IPS-18c (cell line): Measurements from ENCODE around the gene RPL5.

Experiments
- H3K4me3 ChIP-seq: 2 replicates; pipeline ENCODE4 v1.7.0; 2013; ENCODE audit warnings: low read depth, mild to moderate bottlenecking, low read length, moderate library complexity; ENCODE audit not compliant: insufficient read depth
- H3K9me3 ChIP-seq: one replicate; pipeline ENCODE4 v1.6.1; 2013; ENCODE audit warnings: mild to moderate bottlenecking, low read length, moderate library complexity; ENCODE audit not compliant: control insufficient read depth, insufficient read depth

RPL5 gene

GRCh38 chr1:92816732-92817131 lies 15.1 kb upstream of the RPL5 start:
- no peaks in the 10 kb centered on the region for H3K9me3 ChIP-seq

GRCh38 chr1:92817137-92817697 lies 14.6 kb upstream of the RPL5 start:
- no peaks in the 10 kb centered on the region for H3K9me3 ChIP-seq

More at GRCh38 chr1:92816732-92817131, 15.1 kb upstream of the RPL5 start:
- no peak overlapping the region for H3K4me3 ChIP-seq

GRCh38 chr1:92817986-92818764 lies 13.7 kb upstream of the RPL5 start:
- Histone ChIP-seq H3K9me3 (no peaks in the 10 kb centered on the region), H3K4me3 (no peak overlapping the region)

More at GRCh38 chr1:92817137-92817697, 14.6 kb upstream of the RPL5 start:
- no peak overlapping the region for H3K4me3 ChIP-seq

GRCh38 chr1:92820024-92820423 lies 11.8 kb upstream of the RPL5 start:
- Histone ChIP-seq H3K4me3 (no peak overlapping the region), H3K9me3 (no peaks in the 10 kb centered on the region)

GRCh38 chr1:92820551-92820950 lies 11.3 kb upstream of the RPL5 start:
- Histone ChIP-seq H3K9me3 (no peaks in the 10 kb centered on the region), H3K4me3 (no peak overlapping the region)

GRCh38 chr1:92822879-92823278 lies 9.0 kb upstream of the RPL5 start:
- H3K9me3 ChIP-seq, result no peaks in the 10 kb centered on the region
- no peak overlapping the region for H3K4me3 ChIP-seq

- Histone ChIP-seq H3K4me3 (no peak overlapping the region), H3K9me3 (no peaks in the 10 kb centered on the region)
These were observed 5.0 kb upstream of the RPL5 start for GRCh38 chr1:92826792-92827191.

GRCh38 chr1:92831368-92831761 lies 475 bp upstream of the RPL5 start:
- Histone ChIP-seq H3K9me3 (no peaks in the 10 kb centered on the region), H3K4me3 (no peak overlapping the region; the same call in 1 of the 2 replicates)

GRCh38 chr1:92832537-92833114 lies 786 bp downstream of the RPL5 start:
- no peaks in the 10 kb centered on the region for H3K9me3 ChIP-seq
- H3K4me3 ChIP-seq, result peak overlapping the region; percentile 99

- H3K9me3 ChIP-seq, result no peaks in the 10 kb centered on the region
- peak overlapping the region; percentile 11; the same call in 1 of the 2 replicates for H3K4me3 ChIP-seq
These were observed 2.0 kb downstream of the RPL5 start for GRCh38 chr1:92833840-92834239.

GRCh38 chr1:92834617-92835016 lies 2.8 kb downstream of the RPL5 start:
- H3K9me3 ChIP-seq, result no peaks in the 10 kb centered on the region
- no peak overlapping the region; the same call in 1 of the 2 replicates for H3K4me3 ChIP-seq

GRCh38 chr1:92837062-92837461 lies 5.2 kb downstream of the RPL5 start:
- Histone ChIP-seq H3K9me3 (no peaks in the 10 kb centered on the region), H3K4me3 (no peak overlapping the region)

- no peaks in the 10 kb centered on the region for H3K9me3 ChIP-seq
- H3K4me3 ChIP-seq, result no peak overlapping the region
These were observed 6.7 kb downstream of the RPL5 start for GRCh38 chr1:92838519-92838918.

- no peaks in the 10 kb centered on the region for H3K9me3 ChIP-seq
- no peak overlapping the region for H3K4me3 ChIP-seq
These were observed 7.6 kb downstream of the RPL5 start for GRCh38 chr1:92839442-92839841.

- no peak overlapping the region for H3K4me3 ChIP-seq
- H3K9me3 ChIP-seq, result no peaks in the 10 kb centered on the region
These were observed 8.8 kb downstream of the RPL5 start for GRCh38 chr1:92840600-92840999.

- Histone ChIP-seq H3K9me3 (no peaks in the 10 kb centered on the region), H3K4me3 (no peak overlapping the region)
These were observed 10.5 kb downstream of the RPL5 start for GRCh38 chr1:92842082-92843045.

- Histone ChIP-seq H3K9me3 (no peaks in the 10 kb centered on the region), H3K4me3 (no peak overlapping the region)
These were observed 11.2 kb downstream of the RPL5 start for GRCh38 chr1:92843046-92843423.
